Measurements from ENCODE around the gene MYOC.

- TF ChIP-seq, protein P1, sequence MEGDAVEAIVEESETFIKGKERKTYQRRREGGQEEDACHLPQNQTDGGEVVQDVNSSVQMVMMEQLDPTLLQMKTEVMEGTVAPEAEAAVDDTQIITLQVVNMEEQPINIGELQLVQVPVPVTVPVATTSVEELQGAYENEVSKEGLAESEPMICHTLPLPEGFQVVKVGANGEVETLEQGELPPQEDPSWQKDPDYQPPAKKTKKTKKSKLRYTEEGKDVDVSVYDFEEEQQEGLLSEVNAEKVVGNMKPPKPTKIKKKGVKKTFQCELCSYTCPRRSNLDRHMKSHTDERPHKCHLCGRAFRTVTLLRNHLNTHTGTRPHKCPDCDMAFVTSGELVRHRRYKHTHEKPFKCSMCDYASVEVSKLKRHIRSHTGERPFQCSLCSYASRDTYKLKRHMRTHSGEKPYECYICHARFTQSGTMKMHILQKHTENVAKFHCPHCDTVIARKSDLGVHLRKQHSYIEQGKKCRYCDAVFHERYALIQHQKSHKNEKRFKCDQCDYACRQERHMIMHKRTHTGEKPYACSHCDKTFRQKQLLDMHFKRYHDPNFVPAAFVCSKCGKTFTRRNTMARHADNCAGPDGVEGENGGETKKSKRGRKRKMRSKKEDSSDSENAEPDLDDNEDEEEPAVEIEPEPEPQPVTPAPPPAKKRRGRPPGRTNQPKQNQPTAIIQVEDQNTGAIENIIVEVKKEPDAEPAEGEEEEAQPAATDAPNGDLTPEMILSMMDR (IDR thresholded peaks at IDR 0.05 in 4 of 5, conservative IDR thresholded peaks at IDR 0.05 in 1 of 5), result no peak
- no peak for TF ChIP-seq POLR2A (IDR thresholded peaks at IDR 0.05)
These were observed 13.8 kb upstream of the MYOC start for GRCh38 chr1:171666114-171666769.
